ENCODE measurements around the gene GJA5. TPM values are rescaled to one million over a fixed set of nuclear protein-coding genes. Genes with fewer than 3 reads are reported as not detected.

GJA5 gene
- polyA plus RNA-seq, 3 donors = 1.3 to 16.8 (median 16.1) TPM

DNA sequence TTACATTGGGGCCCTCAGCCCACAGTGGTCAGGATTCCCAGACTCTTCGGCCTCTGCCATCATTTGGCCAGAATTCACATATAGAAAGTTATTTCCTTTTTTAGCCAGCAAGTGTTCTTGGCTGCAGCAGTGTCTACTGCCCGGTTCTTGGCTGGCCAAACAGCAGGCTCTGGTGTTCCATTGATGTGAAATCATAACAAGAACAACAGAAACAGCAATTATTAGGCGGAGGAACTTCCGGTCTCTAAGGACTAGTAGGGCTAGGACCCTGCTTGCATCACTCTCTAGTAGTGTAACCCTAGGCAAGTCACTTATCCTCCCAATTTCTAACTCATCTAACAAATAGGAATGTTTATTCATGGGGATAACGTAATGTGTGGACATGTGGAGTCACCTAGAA, 8.7 kb upstream of the GJA5 start:
- WGBS, 3 donors = 46 to 79% (median 58%) methylated on average over 5 of the region's 5 CpGs

DNA sequence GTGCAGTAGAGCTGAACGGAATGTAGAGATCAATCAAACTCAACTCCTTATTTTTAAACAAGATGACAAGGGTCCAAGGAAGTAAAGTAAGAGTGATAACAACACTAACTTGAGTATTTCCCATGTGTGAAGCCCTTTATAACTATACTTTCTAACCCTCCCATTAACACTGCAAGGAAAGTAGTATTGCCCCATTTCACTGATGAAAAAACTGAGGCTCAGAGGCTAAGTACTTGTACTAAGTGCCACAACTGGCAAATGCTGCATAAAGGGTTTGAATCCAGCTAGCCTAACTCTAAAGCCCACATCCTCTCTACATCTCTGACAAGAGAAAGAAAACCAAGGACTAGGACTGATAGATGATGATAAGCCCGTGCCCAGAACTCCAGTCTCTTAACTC, 8.2 kb upstream of the GJA5 start:
- no peak overlapping the region for H3K27ac ChIP-seq (ENCODE audit: low read depth, low read length)
- WGBS, 3 donors = 80 to 84% (median 83%) methylated on average over 2 of the region's 2 CpGs

More for the DNA sequence above, 8.7 kb upstream of the GJA5 start:
- H3K27ac ChIP-seq (ENCODE audit: low read depth, low read length) = no peak overlapping the region

DNA sequence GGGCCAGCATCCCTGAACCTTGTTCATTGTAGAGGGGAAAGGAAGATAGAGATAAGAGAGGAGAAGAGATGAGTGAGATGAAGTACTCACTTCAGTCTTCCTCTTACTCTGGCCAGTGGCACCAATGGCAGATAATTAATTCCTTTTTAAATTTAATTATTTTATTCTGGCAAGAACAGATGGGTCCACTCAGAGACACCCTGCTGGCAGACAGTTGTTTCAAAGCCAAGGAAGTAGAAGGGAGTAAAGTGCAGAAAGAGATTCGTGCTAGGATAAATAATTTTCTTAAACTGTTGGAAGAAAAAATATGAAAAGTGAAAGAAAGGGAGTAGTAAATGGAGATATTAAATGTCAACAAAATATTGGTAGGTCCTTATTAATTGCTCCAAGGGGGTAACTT, 7.7 kb upstream of the GJA5 start:
- H3K27ac ChIP-seq (ENCODE audit: low read depth, low read length) = no peak overlapping the region
- 51 to 67% (median 54%) methylated on average over 1 of the region's 1 CpG for WGBS, 3 donors

DNA sequence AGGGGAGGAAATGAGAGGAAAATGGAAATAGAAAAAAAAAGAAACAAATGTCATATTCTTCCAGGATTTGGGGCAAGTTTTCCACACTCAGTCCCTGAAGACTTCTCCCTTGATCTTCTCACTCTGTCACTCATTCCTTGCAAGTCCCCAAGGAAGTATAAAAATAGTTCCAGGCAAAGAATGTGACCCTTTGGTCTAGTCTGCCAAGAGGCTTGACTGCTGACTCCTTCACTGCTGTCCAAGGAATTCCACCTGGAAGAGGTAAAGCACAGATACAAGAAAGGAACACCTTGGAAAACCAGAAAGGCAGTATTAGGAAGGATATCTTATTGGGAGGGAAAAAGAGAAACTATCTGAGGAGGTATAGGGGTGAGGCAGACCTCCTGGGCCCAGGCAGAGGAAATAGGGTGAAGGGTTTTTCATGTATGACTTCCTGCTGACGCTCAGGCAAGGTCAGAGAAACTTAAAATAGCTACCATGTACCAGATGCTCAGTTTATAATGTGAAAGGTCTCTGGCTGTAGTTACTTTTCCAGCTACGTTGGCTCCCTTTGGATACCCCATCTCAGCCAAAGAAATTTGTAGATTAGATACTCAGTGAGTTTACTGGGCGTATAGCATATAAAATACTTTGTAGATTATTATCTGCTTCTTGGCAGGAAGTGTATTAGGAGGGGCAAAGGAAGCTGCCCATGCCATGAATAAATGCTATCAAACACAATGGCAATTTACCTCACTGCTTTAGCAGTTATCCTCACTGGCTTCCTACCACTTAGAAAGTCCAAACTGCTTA, 2.0 kb upstream of the GJA5 start:
- 15 to 26% (median 19%) methylated on average over 3 of the region's 3 CpGs for WGBS, 3 donors
- no peak overlapping the region for H3K27ac ChIP-seq (ENCODE audit: low read depth, low read length)

DNA sequence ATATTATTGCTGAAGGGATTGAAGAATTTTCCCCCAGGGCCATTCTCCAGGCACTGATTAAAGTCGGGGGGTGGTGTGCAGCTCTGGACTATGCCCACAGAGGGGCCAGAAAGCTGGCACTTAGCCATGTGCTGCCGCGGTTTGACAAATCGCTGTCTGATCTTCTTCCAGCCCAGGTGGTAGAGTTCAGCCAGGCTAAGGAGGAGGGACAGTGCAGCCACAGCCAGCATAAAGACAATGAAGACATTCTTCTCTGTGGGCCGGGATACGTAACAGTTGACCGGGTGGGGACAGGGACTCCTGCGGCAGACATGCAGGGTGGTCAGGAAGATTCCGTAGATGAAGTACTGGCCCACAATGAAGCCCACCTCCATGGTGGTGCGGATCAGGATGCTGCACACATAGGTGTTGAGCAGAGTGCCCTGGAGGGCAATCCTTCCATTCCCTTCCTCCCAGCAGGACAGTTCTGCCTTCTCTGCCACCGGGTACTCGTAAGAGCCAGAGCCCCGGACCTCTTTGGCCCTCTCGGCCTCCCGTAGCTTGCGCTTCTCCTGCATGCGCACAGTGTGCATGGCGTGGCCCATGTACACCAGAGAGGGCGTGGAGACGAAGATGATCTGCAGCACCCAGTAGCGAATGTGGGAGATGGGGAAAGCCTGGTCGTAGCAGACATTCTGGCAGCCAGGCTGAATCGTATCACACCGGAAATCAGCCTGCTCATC, 1.9 kb downstream of the GJA5 start:
- 87 to 93% (median 90%) methylated on average over 24 of the region's 24 CpGs for WGBS, 3 donors
- H3K27ac ChIP-seq (ENCODE audit: low read depth, low read length) = no peak overlapping the region

DNA sequence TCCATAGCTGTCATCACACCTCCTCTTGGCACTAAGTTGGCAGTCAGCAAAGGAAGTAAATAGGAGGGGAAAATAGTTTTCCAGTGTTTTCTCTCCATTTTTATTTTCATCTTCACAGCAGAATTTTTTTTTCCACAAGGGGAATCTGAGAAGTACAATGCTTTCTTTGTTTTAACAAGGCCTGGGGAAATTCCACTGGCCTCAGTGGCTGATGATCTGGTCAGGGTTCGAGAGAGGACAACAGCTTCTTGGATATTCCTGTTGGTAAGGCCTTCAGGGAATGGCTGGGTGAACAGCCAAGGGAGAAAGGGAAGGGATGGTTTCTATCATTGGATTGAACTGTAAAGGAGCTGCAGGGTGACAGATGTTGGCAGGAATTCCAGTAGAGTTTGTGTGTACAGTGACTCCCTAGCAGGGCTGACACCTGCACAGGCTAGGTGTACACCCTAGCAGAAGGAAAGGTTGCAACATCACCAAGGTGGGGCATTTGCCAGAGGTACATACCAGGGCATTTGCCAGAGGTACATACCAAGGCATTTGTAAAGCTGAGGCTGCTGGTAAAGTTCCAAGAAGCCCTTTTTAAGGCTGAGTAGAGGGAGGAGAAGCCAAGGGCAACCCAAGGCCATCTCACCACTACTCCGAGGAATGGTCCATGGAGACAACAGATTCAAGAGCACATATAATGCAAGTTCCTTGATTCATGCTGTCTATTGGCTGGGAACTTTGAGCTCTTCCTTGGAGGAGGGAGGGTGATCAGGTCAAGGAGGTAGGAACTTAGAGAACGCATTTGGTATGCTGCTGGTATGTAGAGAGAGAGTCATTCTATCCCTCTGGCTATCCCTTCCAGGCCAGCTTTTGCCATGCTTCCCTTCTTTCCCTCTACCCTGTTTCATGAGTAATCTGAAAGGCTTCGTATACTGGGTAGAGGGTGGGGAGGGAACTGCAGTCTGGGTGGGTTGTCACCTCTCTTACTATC, 3.1 kb downstream of the GJA5 start:
- H3K27ac ChIP-seq (ENCODE audit: low read depth, low read length) = no peak overlapping the region
- WGBS, 3 donors = 64 to 76% (median 71%) methylated on average over 4 of the region's 4 CpGs

DNA sequence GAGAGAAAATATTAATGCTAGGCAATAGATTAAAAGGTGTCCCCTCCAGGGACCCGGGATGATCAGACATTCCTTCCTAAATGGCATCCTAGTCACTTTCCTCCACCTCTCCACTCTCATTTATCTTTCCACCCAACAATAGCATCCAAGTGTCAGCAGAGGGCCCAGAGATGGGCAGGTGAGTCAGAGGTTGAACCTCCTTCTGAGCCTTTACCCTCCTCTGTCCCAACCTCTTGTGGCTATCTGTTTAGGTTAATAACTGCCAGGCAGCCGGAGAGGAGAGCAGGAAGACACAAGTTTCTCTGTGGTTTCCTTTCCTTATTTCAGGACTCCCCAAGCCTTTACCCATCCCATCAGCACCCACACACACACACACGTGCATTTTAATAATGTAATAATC, 4.1 kb downstream of the GJA5 start:
- 61 to 77% (median 64%) methylated on average over 3 of the region's 3 CpGs for WGBS, 3 donors
- H3K27ac ChIP-seq (ENCODE audit: low read depth, low read length) = no peak overlapping the region

DNA sequence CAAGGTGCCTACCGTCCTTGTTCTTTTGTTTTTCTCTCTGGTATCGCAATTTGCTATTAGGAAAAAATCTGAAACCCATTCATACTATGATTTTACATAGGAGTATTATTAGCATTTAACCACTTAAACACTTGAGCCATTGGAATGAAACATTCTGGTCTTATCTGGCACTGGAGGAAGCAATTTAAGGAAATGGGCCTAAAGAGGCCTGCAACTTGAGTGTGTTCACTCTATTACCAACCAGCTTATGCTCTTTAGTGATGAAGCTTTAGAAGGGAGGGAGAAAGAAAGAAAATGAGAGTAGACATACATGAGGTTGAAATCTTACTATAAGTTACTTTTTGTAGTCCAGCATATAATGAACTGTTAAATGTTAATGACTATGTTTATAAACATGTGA, 5.7 kb downstream of the GJA5 start:
- WGBS, 3 donors = 86 to 94% (median 92%) methylated on average over 2 of the region's 2 CpGs
- no peak overlapping the region for H3K27ac ChIP-seq (ENCODE audit: low read depth, low read length)

DNA sequence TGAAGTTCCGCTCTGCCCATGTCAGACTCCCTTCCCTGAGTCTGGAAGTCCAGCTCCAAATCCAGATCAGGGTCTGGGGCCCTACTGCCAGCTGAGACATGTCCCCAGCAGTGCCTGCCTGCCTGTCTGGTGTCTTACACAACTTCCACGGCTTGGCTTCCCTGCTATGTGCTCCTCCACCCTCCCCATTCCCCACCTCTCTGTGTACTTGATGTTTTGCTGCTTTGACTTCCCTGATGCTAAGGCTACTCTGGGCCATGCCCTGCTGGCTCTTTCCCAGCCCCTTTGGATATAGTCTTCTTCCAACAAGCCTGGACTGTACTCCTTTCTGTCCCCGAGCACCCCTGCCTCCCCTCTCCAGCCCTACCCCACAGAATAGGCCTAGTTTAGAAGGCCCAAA, 7.3 kb downstream of the GJA5 start:
- 66 to 80% (median 72%) methylated on average over 3 of the region's 3 CpGs for WGBS, 3 donors
- H3K27ac ChIP-seq (ENCODE audit: low read depth, low read length) = no peak overlapping the region

DNA sequence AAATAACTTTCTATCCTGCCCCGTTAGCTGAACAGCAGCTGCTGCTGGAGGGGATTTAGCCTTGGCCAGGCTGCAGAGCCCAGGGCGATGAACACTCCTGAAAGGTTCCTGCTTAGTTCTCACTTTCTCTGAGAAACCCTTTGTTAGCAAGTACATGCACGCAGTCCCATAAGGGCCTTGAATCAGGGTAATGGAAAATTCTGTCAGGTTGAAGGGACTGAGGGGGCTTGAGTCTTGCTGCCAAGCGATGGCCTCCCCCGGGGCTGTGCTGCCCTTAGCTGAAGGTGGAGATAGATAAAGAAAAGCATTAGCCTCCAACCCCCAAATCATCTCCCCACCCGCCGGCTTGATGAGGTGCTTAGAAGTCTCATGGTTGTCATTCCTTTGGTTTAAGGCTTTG, 7.9 kb downstream of the GJA5 start:
- WGBS, 3 donors = 88 to 92% (median 92%) methylated on average over 7 of the region's 7 CpGs
- H3K27ac ChIP-seq (ENCODE audit: low read depth, low read length) = no peak overlapping the region

DNA sequence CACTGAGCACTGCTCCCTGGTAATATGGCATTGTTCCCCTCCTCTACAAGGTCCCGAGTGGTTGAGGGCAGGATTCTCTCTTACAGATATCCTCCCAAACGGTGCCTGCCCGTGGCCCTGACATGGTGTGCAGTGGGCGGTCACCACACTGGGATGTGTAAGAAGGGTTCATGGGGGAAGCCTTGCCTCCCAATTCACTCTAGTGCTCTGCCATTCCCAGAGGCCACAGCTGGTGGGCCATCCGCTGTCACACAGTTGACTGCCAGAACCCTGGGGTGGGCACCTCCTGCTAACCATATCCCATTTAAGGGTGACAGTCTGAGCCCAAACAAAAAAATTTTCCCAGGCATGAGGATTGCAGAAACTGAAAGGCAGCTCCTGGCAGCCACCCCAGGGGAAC, 9.1 kb downstream of the GJA5 start:
- no peak overlapping the region for H3K27ac ChIP-seq (ENCODE audit: low read depth, low read length)
- WGBS, 3 donors = 84 to 88% (median 86%) methylated on average over 5 of the region's 5 CpGs

DNA sequence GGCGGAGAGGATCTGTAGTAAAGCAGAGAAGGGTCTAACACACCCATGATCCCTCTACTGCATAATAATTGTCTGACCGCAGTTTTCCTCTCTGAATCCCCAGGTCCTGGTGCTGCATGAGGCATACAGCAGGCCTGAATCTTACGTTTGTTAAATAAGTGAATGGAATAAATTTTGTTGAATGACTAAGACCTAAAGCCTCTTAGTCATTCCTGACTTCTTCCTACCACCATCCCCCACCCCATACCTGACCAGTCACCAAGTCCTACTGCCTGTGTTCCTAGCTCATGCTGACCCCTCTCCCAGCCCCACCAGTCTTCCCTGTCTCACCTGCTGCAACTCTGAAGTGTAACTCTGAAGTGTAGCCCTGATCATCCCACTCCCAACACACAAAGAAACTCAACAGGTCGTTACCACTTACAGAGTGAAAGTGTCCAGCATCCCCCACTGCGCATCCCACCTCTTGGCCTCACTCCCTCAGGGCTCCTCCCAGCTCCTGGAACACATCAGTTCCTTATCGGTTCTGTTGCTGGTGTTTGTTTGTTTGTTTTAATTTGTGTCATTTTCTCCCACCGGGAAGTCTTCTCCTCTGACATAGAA, 9.7 kb downstream of the GJA5 start:
- WGBS, 3 donors = 76 to 82% (median 78%) methylated on average over 7 of the region's 7 CpGs
- H3K27ac ChIP-seq (ENCODE audit: low read depth, low read length) = no peak overlapping the region

DNA sequence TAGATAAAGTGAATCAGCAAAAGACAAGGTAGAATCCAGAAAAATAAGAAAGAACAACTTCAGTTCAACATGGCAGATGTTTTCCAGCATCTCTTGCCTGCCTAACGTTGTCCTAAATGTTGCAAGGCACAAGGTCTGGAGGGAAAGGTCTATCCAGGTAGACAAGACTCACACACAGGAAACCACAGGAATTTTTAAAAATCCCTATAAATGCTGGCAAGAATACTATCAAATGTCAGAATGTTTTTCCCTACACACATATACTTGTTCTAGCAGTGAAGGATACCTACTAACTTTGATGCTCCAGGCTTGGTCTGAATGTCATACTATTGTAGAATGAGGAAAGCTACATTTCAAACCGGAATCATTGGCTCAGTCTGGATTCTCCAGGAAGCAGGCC, 10.6 kb downstream of the GJA5 start:
- 90 to 94% (median 94%) methylated on average over 2 of the region's 2 CpGs for WGBS, 3 donors
- H3K27ac ChIP-seq (ENCODE audit: low read depth, low read length) = no peak overlapping the region

DNA sequence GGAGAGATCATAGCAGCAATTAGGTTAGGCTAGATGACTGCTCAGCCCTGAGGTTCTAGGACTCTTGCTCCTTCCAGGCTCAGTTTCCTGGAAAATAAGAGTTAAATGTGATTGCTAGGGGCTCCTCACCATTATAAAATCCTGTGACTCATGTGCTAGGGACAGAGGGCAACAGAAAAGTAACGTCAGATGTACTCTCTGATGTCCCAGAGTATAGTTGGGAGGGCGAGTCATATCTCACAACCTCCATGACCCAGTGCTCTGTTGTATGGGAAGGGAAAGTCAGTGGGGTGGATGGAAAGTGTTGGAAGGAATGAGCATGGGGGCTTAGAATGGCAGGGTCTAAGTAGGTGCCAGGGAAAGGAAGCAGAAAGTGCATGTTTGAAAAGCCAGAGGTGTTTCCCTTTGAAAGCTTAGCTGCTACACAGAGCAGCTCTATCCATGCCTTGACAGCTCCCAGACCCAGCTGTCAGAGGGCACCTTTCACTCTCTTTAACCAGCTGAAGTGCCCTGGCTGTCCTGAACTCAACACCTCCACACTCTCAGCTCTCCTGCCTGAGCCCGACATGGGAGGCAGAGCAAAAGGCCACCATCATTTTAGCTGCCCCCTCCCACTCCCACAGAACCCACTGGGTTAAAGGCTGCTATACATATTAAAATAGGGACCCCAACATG, 11.6 kb downstream of the GJA5 start:
- WGBS, 3 donors = 76 to 85% (median 80%) methylated on average over 3 of the region's 3 CpGs
- H3K27ac ChIP-seq (ENCODE audit: low read depth, low read length) = no peak overlapping the region

DNA sequence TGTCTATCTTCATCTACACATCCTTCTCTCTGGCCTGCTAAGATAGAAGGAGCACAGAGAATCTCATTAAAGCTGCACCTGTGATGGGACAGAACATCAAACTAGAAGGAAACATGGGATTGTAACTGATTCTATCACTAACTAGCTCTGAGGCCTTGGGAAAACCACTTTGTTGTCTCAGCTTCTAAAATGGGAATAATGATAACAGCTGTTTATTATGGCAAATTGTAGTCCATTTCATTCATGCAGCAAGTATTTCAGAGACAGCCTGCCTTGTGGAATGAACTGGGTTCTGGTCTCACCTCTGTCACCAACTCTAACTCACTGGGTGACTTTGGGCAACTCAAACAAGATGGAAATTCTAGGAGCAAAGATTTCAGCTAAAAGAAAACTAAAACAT, 12.4 kb downstream of the GJA5 start:
- no peak overlapping the region for H3K27ac ChIP-seq (ENCODE audit: low read depth, low read length)

DNA sequence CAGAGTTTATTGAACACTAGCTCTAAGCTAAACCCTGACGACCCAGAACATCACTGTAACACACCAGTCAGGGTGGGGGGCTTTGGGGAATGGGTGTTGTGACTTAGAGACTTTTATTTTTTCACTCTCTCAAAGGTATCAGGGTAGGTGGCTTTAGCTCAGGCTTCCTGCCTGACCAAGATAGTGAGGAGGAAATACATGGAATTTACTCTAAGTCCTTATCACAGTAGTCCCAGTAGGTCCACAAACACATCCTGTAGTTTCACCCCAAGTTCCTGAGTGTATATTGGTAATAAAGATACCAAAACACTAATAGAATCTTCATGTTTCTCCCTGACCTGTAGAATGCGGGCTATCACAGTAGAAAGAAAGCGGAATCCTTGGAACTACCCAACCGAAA, 15.1 kb downstream of the GJA5 start:
- no peak overlapping the region for H3K27ac ChIP-seq (ENCODE audit: low read depth, low read length)
- WGBS, 3 donors = 82 to 89% (median 88%) methylated on average over 4 of the region's 4 CpGs

DNA sequence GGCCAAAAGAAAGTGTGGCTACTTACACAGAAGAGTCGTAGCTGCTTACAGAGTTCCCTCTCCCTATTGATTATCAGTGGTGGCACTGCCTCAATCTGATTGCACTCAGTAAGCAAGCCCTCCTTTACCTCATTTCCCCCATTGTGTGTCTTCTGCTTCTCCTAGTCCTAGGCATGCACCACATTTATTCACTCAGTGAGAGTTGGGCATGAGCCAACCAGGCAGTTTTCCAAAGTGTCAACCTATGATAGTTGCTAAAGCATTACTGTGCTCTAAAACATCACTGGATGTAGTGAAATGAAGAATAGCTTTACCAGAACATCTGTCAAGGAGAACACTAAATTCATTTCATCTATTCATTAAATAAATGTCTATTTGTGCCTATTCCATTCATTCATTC, 19.3 kb downstream of the GJA5 start:
- WGBS, 3 donors = 61 to 88% (median 78%) methylated on average over 1 of the region's 1 CpG
- no peak overlapping the region for H3K27ac ChIP-seq (ENCODE audit: low read depth, low read length)

DNA sequence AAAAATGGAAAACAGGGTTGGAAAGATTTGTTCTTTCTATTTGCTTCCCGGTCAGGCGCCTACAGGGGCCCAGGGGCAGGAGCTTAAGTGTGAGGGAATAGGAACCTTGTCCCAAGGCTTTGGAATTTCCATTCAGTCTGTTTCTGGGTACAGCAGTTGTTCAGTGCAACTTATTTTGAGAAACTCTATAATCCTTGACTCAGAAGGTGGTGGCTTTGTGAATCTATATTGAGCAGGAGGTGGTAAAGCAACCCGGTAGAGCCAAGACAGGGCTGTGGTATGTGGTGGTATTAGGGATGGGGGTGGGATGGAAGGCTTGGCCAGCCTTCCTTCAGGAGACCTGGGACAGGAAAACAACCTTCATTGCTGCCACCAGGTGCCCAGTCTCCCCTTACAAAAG, 20.0 kb downstream of the GJA5 start:
- H3K27ac ChIP-seq (ENCODE audit: low read depth, low read length) = no peak overlapping the region
- WGBS, 3 donors = 93 to 98% (median 94%) methylated on average over 3 of the region's 3 CpGs
